Retina (tissue), 1 donor: ENCODE measurements around the gene BET1L.

Experiments
- DNase-seq: peaks from one replicate; pipeline ENCODE4 v3.0.0-alpha.2; 2016

BET1L gene

GRCh38 chr11:209275-210121 lies 2.3 kb upstream of the BET1L start:
- no peak for DNase-seq

- peak; percentile 17 for DNase-seq
Observed at GRCh38 chr11:208917-209260, 1.7 kb upstream of the BET1L start.

GRCh38 chr11:208181-208916 lies 1.1 kb upstream of the BET1L start:
- peak; percentile 88 for DNase-seq

GRCh38 chr11:207863-208180 lies 623 bp upstream of the BET1L start:
- no peak for DNase-seq

GRCh38 chr11:206526-207207 lies 532 bp downstream of the BET1L start:
- no peak for DNase-seq

GRCh38 chr11:206002-206384 lies 1.2 kb downstream of the BET1L start:
- no peak for DNase-seq

- no peak for DNase-seq
Observed at GRCh38 chr11:205221-206001, 1.8 kb downstream of the BET1L start.

GRCh38 chr11:204587-205109 lies 2.6 kb downstream of the BET1L start:
- DNase-seq: no peak

- no peak for DNase-seq
Observed at GRCh38 chr11:203945-204586, 3.1 kb downstream of the BET1L start.

- no peak for DNase-seq
Observed at GRCh38 chr11:203056-203944, 3.9 kb downstream of the BET1L start.

GRCh38 chr11:202490-202889 lies 4.7 kb downstream of the BET1L start:
- DNase-seq: no peak

- no peak for DNase-seq
Observed at GRCh38 chr11:201966-202365, 5.2 kb downstream of the BET1L start.

- no peak for DNase-seq
Observed at GRCh38 chr11:200224-201003, 6.8 kb downstream of the BET1L start.

GRCh38 chr11:199782-200181 lies 7.4 kb downstream of the BET1L start:
- no peak for DNase-seq

GRCh38 chr11:199004-199581 lies 8.1 kb downstream of the BET1L start:
- no peak for DNase-seq

- no peak for DNase-seq
Observed at GRCh38 chr11:198236-198806, 8.9 kb downstream of the BET1L start.

GRCh38 chr11:197741-198235 lies 9.4 kb downstream of the BET1L start:
- no peak for DNase-seq

GRCh38 chr11:196786-197731 lies 10.1 kb downstream of the BET1L start:
- no peak for DNase-seq
